MM.1S (cell line): ENCODE data around the gene PCSK4.

Experiments used
- CTCF ChIP-seq: fragments of 300-600 bp; sonication (generic); IDR thresholded peaks from 2 replicates; pipeline ENCODE4 v1.5.1; 2016; ENCODE audit warnings: antibody characterized with exemption, low read length, mixed read lengths
- EZH2 ChIP-seq: fragments of 300-600 bp; sonication (generic); optimal IDR thresholded peaks from 2 replicates; pipeline ENCODE3; 2017; ENCODE audit warnings: low read depth, mild to moderate bottlenecking, antibody characterized with exemption, low read length, mixed read lengths
- EZH2phosphoT487 ChIP-seq: fragments of 300-600 bp; sonication (generic); IDR thresholded peaks from 2 replicates; pipeline ENCODE4 v1.6.1; 2018; ENCODE audit warnings: antibody characterized with exemption, low read length

DNA sequence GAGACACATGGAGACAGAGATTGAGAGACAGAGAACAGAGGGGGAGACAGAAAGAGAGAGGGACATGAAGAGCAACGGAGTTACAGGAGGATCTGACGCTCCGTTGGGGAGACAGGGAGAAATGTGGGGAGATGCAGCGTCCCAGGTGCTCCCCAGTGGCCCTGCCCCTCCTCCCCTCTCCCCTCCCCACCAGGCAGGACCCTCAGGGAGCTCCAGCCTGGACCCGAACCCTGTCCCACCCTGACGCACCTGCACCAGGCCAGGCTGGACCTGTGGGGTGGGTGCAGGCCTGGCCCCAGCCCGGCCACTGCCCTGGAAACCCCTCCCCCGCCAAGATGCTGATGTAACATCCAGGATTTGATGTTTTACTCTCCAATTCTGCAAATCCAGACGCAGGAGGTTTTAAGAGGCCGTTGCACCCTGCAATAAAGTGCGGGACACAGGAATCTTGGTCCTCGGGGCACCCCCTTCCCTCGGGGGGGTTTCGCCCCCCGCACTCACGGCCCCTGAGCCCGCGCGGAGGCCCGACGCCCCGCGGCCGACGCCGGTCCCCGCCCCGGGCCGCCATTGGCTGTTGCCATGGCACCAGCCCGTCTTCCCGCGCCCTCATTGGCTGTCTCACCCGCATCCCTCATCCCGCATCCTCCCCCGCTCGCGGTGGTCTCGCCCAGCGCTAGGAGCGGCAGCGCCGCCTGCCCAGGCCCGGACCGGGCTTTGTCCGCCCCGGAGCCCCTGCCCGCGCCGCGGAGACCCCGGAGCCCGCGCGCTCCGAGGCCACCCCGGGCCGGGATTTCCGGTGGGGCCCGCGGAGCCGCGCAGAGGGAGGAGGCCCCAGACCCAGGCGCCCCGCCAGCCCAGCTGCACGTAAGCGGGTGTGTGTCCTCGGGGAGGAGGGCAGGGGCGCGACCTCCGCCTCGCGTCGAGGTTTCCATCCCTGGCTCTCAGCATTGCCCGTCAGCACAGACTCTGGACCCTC is 40.4 kb downstream of the PCSK4 start, which contains the start of gene APC2:
- TF ChIP-seq EZH2 (no peak), CTCF (no peak), EZH2phosphoT487 (no peak)
